NOMO-1 (cell line): ENCODE results near the gene KLK4.
"Not testable (repeated sequence)": the region's sequence is repeated elsewhere in the genome, so short reads cannot be mapped to it uniquely, and the experiment has no call there.

Source experiments
- DNase-seq, 2 experiments: peaks; one replicate each; lab custom pipeline; 2025; ENCODE audit not compliant: unreplicated experiment in 2 of 2; lab: John Stamatoyannopoulos, UW

KLK4 gene

DNA sequence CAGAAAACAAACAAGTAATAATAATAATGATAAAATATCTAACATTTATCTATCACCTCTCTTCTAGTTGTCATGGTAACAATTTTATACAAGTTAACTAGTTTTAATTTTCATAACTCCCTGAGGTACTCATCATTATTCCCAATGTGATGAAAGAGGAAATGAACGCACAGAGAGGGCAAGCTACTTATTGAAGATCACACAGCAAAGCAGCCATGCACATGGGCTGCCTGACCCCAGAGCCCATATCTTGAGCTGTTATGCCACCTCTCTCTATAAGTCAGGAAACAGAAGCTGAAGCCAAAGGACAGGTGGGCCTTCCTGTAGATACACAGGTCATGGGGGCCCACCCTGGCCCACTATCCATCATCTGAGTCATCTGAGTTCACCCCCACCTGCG, 4.9 kb upstream of the KLK4 start:
- no peak for DNase-seq

- no peak for DNase-seq
These were observed 1.8 kb upstream of the KLK4 start for GRCh38 chr19:50912727-50913716.

- no peak for DNase-seq
These were observed 956 bp upstream of the KLK4 start for GRCh38 chr19:50912102-50912599.

- no peak for DNase-seq
These were observed 473 bp downstream of the KLK4 start for GRCh38 chr19:50910722-50911121.

- DNase-seq, result no peak
These were observed 1.7 kb downstream of the KLK4 start for GRCh38 chr19:50909240-50910070.

DNA sequence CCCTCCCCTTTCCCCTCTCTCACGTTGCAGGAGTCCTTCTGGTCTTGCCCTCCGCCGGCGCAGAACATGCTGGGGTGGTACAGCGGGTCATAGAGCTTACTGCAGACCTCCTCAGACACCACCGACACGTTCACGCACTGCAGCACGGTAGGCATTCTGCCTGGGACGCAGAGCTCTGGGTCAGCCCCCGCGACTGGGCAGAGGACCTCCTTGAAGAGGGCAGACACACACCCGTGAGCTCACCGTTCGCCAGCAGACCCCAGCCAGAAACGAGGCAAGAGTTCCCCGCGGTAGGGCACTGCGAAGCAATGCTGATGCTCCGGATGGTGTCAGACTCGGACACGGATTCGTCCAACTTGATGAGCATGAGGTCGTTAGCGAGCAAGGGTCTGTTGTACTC, 2.9 kb downstream of the KLK4 start:
- no peak for DNase-seq

- peak in 1 of 2 experiments; percentile 32 for DNase-seq
These were observed 5.0 kb downstream of the KLK4 start for GRCh38 chr19:50906217-50906616.

DNA sequence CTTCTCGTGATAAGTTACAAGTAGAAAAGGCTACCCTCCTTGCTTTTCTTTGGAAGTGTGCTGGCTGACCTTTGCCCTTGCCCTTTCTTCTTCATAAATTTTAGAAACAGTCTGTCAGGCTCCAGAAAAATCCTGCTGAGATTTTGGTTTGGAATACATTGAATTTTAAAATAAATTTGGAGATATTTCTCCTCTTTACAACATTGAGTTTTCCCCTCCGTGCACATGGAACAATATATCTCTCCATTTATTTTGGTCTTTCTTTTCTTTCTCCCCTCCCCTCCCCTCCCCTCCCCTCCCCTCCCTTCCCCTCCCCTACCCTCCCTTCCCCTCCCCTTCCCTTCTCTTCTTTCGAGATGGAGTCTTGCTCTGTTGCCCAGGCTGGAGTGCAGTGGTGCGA, 8.6 kb downstream of the KLK4 start:
- DNase-seq, result no peak

GRCh38 chr19:50899569-50899968, 11.6 kb downstream of the KLK4 start:
- no peak for DNase-seq

- DNase-seq, result no peak
These were observed 13.2 kb downstream of the KLK4 start for GRCh38 chr19:50898018-50898417.

DNA sequence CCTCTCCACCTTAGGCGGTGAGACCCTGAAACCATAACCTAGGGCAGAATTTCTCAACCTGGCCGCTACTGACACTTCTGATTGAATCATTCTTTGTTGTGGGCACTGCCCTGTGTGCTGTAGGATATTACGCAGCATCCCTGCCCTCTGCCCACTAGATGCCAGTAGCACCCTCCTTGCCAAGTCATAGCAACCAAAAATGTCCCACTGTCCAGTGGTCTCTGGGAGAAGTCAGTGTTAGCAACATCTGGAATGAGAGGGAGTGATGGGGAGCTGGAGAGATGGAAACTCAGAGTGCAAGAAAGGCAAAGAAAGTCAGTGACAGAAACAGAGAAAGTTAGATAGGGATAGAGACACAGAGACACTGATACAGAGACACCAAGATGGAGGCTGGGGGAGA, 13.6 kb downstream of the KLK4 start:
- no peak for DNase-seq

DNA sequence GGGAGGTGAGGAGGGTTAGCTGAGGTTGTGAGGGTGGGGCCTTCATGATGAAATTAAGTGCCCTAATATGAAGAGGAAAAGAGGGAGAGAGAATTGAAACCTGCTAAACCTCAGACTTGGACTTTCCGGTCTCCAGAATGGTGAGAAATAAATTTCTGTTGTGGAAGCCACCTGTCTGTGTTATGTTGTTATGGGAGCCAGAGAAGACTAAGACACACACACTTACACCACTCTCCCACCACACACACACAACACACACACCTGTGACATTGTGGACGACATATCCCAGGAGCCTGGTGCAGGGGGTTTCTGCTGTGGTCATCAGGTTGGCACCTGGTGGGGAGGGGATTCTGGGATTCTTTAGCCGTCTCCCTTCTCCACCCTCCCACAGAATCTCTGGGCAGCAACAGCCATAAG, 14.0 kb downstream of the KLK4 start:
- no peak for DNase-seq

- DNase-seq, result no peak
These were observed 14.5 kb downstream of the KLK4 start for GRCh38 chr19:50896591-50897190.

DNA sequence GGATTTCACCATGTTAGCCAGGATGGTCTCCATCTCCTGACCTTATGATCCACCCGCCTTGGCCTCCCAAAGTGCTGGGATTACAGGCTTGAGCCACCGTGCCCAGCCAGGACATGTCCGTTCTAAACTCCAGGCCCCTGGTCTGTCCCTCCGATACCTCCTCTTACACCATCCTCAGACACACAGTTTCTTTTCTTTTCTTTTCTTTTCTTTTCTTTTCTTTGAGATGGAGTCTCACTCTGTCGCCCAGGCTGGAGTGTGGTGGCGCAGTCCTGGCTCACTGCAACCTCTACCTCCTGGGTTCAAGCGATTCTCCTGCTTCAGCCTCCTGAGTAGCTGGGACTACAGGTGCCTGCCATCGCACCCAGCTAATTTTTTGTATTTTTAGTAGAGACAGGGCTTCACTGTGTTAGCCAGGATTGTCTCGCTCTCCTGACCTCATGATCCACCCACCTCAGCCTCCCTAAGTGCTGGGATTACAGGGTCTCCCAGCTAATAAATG, 15.1 kb downstream of the KLK4 start:
- DNase-seq, result not testable (repeated sequence)

GRCh38 chr19:50894478-50895356, 16.5 kb downstream of the KLK4 start:
- DNase-seq, result no peak

DNA sequence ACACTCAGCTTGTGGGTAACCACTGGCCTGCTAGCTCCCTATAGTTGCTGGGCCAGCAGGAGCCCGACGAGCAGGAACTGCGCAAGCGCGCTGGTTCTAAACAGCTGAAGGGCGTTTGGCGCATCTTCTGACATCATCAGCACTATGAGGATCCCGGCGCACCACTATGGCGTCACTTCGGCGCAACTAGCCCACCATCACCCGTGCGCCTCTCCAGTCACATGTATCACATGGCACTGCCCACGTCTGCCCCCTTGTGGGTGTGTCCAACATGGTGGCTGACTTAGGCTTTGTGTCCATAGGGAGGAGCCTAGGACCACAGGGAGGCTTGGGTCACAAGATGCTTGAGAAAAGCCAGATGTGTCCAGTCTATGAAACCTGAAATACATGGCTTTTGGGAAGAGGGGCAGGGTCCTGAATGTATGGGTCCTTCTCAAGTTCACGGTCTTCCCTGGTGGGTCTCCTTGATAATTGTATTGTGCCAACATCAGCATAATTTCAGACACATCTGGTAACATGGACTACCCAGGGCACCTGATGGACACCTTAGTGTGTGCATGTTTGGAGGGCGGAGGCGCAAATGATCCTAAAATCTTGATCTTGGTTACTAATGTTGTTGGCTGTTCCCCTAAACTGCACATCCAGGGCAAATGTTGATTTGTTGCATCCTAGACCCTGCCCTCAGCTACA, 18.0 kb downstream of the KLK4 start:
- no peak for DNase-seq

GRCh38 chr19:50891253-50891625, 20.0 kb downstream of the KLK4 start:
- no peak for DNase-seq

DNA sequence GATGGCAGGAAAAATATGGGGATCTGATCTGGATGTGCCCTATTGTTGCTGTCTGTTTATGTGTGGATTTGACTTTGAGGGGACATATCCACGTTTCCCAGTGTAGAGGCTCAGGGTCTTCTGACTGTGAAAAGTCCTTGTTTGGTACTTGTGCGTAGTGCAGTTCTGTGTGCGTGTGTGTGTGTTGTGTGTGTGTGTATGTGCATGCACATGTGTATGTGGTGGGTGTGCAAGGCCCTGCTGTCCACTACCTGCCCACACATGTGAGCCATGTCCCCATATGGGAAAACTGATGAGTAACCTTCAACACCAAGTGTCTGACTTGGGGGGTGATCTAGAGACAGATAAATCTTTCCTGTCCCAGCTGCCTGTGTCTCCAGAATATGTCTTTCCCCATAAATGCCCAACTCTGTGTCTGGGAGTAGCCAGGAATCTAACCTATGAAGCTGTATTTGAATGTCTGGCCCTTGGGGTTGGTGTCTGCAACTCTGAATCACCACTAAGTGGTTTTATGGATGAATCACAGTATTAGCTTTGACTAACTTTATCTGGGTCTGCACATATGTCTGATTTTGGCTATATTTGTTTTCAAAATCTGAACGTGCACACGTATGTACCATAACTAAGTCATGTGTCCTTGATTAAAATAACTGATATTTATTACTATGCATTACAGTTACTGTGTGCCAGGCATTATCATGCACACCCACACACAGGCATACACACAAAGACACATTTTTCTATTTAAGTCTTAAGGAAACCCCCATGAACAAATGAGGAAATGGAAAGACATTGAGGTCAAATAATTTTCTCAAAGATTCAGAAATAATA, 20.6 kb downstream of the KLK4 start:
- no peak for DNase-seq
